PC-3 (cell line): Measurements from ENCODE around the gene DNM1.

Experiments used
- CTCF ChIP-seq: fragments of 300-600 bp; sonication (generic); conservative IDR thresholded peaks from 2 replicates; pipeline ENCODE4 v1.5.1; 2017; ENCODE audit warnings: antibody characterized with exemption, low read depth, mild to moderate bottlenecking, low read length
- EZH2 ChIP-seq: fragments of 300-600 bp; sonication (generic); IDR thresholded peaks from one replicate; pipeline ENCODE4 v1.6.1; 2017; ENCODE audit warnings: antibody characterized with exemption, mild to moderate bottlenecking, low read length; ENCODE audit not compliant: unreplicated experiment

- TF ChIP-seq CTCF = no peak
- TF ChIP-seq EZH2 = no peak
These were observed 49.1 kb upstream of the DNM1 start for GRCh38 chr9:128153947-128154695.
